ENCODE results near the gene KCNA2.

GRCh38 chr1:110630839-110631663 lies 24.9 kb upstream of the KCNA2 start:
- TF ChIP-seq CTCF (optimal IDR thresholded peaks at IDR 0.05 in 1 of 3, IDR thresholded peaks at IDR 0.05 in 1 of 3, conservative IDR thresholded peaks at IDR 0.05 in 1 of 3; ENCODE audit: extremely low read depth in 1 of 3, insufficient read depth in 2 of 3, low read length in 3 of 3) (peak; percentile 80 to 94 (median 89)), EZH2 (IDR thresholded peaks at IDR 0.05; ENCODE audit: low read length) (no peak)

Data from keratinocyte (primary cell).